Liver (tissue), 9 donors: ENCODE measurements around the gene AZGP1. TPM values are rescaled to one million over a fixed set of nuclear protein-coding genes. Genes with fewer than 3 reads are reported as not detected.

Experiments
- DNase-seq: peaks from one replicate; pipeline ENCODE4 v3.0.0-alpha.2; 2017; ENCODE audit warnings: low spot score
- H3K27ac ChIP-seq, 2 donors: one replicate each; pipeline ENCODE4 v1.7.0; 2013; ENCODE audit warnings: inconsistent platforms in 2 of 2, low read length in 2 of 2, control low read depth in 1 of 2, low read depth in 1 of 2, mild to moderate bottlenecking in 1 of 2
- H3K27me3 ChIP-seq, 4 donors: one replicate each; pipeline versions ENCODE4 v1.6.1 to v1.7.0; 2013; ENCODE audit warnings: low read length in 3 of 4, inconsistent platforms in 1 of 4, mild to moderate bottlenecking in 1 of 4, moderate library complexity in 1 of 4; ENCODE audit not compliant: control insufficient read depth in 4 of 4, insufficient read depth in 4 of 4
- H3K36me3 ChIP-seq, 4 donors: one replicate each; pipeline versions ENCODE4 v1.6.1 to v1.7.0; 2013; ENCODE audit warnings: low read length in 3 of 4, mild to moderate bottlenecking in 3 of 4, low read depth in 1 of 4, moderate library complexity in 1 of 4; ENCODE audit not compliant: control insufficient read depth in 4 of 4, insufficient read depth in 3 of 4
- H3K4me1 ChIP-seq, 4 donors: one replicate each; pipeline versions ENCODE4 v1.6.1 to v1.7.0; 2013; ENCODE audit warnings: low read length in 3 of 4, mild to moderate bottlenecking in 3 of 4, moderate library complexity in 1 of 4; ENCODE audit not compliant: control insufficient read depth in 4 of 4, insufficient read depth in 4 of 4
- H3K4me3 ChIP-seq, 3 donors: one replicate each; pipeline versions ENCODE4 v1.6.1 to v1.7.0; 2013; ENCODE audit warnings: low read length in 3 of 3, control low read depth in 1 of 3, low read depth in 1 of 3, mild to moderate bottlenecking in 1 of 3
- H3K9ac ChIP-seq, 2 donors: one replicate each; pipeline ENCODE4 v1.7.0; 2013; ENCODE audit warnings: low read length in 2 of 2, mild to moderate bottlenecking in 2 of 2, moderate library complexity in 2 of 2, control low read depth in 1 of 2, low read depth in 1 of 2
- H3K9me3 ChIP-seq, 4 donors: one replicate each; pipeline versions ENCODE4 v1.6.1 to v1.7.0; 2013; ENCODE audit warnings: low read length in 3 of 4; ENCODE audit not compliant: control insufficient read depth in 4 of 4
- FOXA2 ChIP-seq: IDR thresholded peaks from 2 replicates; pipeline ENCODE4 v1.6.1; 2016; ENCODE audit warnings: antibody characterized with exemption
- GABPA ChIP-seq, 2 donors: IDR thresholded peaks in 1 of 2; conservative IDR thresholded peaks in 1 of 2; 2 replicates each; pipeline ENCODE4 v1.6.1; 2016; ENCODE audit warnings: antibody characterized with exemption in 2 of 2, mild to moderate bottlenecking in 1 of 2, moderate library complexity in 1 of 2
- HNF4A ChIP-seq, 2 donors: conservative IDR thresholded peaks; 2 replicates each; pipeline ENCODE4 v1.6.1; 2016; ENCODE audit warnings: antibody characterized with exemption in 2 of 2, mild to moderate bottlenecking in 2 of 2
- JUND ChIP-seq, 2 donors: IDR thresholded peaks; 2 replicates each; pipeline ENCODE4 v1.6.1; 2016; ENCODE audit warnings: antibody characterized with exemption in 2 of 2
- NR2F2 ChIP-seq: IDR thresholded peaks from 2 replicates; pipeline ENCODE4 v1.6.1; 2016; ENCODE audit warnings: antibody characterized with exemption
- RAD21 ChIP-seq, 2 donors: IDR thresholded peaks; 2 replicates each; pipeline ENCODE4 v1.6.1; 2016; ENCODE audit warnings: antibody characterized with exemption in 2 of 2, mild to moderate bottlenecking in 2 of 2
- REST ChIP-seq: IDR thresholded peaks from 2 replicates; pipeline ENCODE4 v1.6.1; 2016; ENCODE audit warnings: antibody characterized with exemption, mild to moderate bottlenecking
- RXRA ChIP-seq, 2 donors: IDR thresholded peaks; 2 replicates each; pipeline ENCODE4 v1.6.1; 2017 to 2018; ENCODE audit warnings: antibody characterized with exemption in 2 of 2, mild to moderate bottlenecking in 1 of 2
- SP1 ChIP-seq: IDR thresholded peaks from 2 replicates; pipeline ENCODE4 v1.6.1; 2018; ENCODE audit warnings: antibody characterized with exemption, mild to moderate bottlenecking
- TAF1 ChIP-seq: conservative IDR thresholded peaks from 2 replicates; pipeline ENCODE4 v1.6.1; 2016; ENCODE audit warnings: antibody characterized with exemption, mild to moderate bottlenecking
- YY1 ChIP-seq: IDR thresholded peaks from 2 replicates; pipeline ENCODE4 v1.6.1; 2016; ENCODE audit warnings: antibody characterized with exemption, mild to moderate bottlenecking
- WGBS: extraction: QIAGEN DNeasy Blood & Tissue Kit; methylation state at CpG from one replicate; pipeline ENCODE4 v1.1.7; 2013; 5-methylcytosine and 5-hydroxymethylcytosine counted together
- polyA plus RNA-seq, 2 donors: library from polyadenylated mRNA; stranded (reverse) in 1 of 2; unstranded in 1 of 2; fragments of 200-250 nt in 1 of 2; fragments of >200 nt in 1 of 2; fragmentation: Nextera tagmentation in 1 of 2; extraction: Ambion mirVana in 1 of 2; gene quantifications; one replicate each; pipeline versions ENCODE4 v1.2.1 to v1.2.3, GENCODE V29; 2013 to 2015
- total RNA-seq, 2 donors: library from RNA; depleted of rRNA; stranded (reverse); fragments of >200 nt; gene quantifications; one replicate each; pipeline ENCODE4 v1.2.3, GENCODE V29; 2014
- TF ChIP-seq, protein P1 (sequence below): fragments of 150-350 bp; IDR thresholded peaks from 2 replicates; pipeline ENCODE4 v1.5.1; 2017; ENCODE audit warnings: improper control_type of control experiment, low read depth, low read length; ENCODE audit not compliant: missing input control
- TF ChIP-seq, protein P2 (sequence below): IDR thresholded peaks from 2 replicates; pipeline ENCODE4 v1.6.1; 2016; ENCODE audit warnings: antibody characterized with exemption
- TF ChIP-seq, protein P3 (sequence below): IDR thresholded peaks from 2 replicates; pipeline ENCODE4 v1.6.1; 2016; ENCODE audit warnings: antibody characterized with exemption
- donor health status: healthy.
- donor health status: healthy.
- donor health status: healthy.
- donor health status: healthy.
- donor health status: healthy.

AZGP1 gene
- total and polyA plus RNA-seq, 4 donors, result 99.5 to 2,721 (median 1,150) TPM

DNA sequence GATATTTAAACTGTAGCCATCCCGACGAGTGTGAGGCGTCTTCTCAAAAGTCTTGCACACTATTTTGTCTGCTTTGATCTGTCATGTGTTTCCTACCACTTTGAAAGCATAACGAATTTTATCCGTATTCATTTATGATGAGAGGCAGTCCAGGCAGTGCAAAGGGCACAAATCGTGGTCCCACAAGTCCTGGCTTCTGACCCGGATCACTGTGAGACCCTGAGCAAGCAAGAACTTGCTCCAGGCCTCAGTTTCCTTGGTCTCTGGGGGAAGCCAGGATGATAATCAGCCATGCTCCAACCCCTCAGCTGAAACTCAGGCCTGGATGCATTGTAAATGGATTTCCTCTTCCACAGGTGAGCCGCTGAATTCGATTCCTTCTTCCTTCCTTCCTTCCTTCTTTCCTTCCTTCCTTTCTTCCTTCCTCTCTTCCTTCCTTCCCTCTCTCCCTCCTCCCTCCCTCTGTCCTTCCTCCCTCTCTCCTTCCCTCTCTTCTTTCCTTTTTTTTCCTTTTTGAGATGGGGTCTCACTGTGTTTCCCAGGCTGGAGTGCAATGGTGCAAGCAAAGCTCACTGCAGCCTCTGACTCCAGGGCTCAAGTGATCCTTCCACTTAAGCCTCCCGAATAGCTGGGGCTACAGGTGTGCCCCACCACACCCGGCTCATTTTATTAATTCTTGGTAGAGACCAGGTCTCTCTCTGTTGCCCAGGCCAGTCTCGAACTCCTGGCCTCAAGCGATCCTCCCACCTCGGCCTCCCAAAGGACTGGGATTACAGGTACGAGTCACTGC, 21.1 kb upstream of the AZGP1 start:
- peak overlapping the region; percentile 72 for H3K9ac ChIP-seq
- WGBS, result 60% methylated on average over 15 of the region's 15 CpGs
- H3K9me3 ChIP-seq, result no peaks in the 10 kb centered on the region
- H3K36me3 ChIP-seq, result no peaks in the 10 kb centered on the region
- peak overlapping the region in 2 of 3 donors; percentile 33 to 41 for H3K4me3 ChIP-seq
- no peak for TF ChIP-seq NR2F2
- no peak for TF ChIP-seq HNF4A (conservative IDR thresholded peaks at IDR 0.05)
- TF ChIP-seq, protein P1, sequence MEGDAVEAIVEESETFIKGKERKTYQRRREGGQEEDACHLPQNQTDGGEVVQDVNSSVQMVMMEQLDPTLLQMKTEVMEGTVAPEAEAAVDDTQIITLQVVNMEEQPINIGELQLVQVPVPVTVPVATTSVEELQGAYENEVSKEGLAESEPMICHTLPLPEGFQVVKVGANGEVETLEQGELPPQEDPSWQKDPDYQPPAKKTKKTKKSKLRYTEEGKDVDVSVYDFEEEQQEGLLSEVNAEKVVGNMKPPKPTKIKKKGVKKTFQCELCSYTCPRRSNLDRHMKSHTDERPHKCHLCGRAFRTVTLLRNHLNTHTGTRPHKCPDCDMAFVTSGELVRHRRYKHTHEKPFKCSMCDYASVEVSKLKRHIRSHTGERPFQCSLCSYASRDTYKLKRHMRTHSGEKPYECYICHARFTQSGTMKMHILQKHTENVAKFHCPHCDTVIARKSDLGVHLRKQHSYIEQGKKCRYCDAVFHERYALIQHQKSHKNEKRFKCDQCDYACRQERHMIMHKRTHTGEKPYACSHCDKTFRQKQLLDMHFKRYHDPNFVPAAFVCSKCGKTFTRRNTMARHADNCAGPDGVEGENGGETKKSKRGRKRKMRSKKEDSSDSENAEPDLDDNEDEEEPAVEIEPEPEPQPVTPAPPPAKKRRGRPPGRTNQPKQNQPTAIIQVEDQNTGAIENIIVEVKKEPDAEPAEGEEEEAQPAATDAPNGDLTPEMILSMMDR, result no peak
- TF ChIP-seq FOXA2, result no peak
- TF ChIP-seq JUND (IDR thresholded peaks at IDR 0.05), result no peak
- no peak for TF ChIP-seq SP1
- no peak for TF ChIP-seq RXRA (IDR thresholded peaks at IDR 0.05)
- TF ChIP-seq GABPA (IDR thresholded peaks at IDR 0.05 in 1 of 2, conservative IDR thresholded peaks at IDR 0.05 in 1 of 2), result no peak
- no peak for TF ChIP-seq TAF1
- DNase-seq, result no peak
- H3K27me3 ChIP-seq, result no peaks in the 10 kb centered on the region
- peaks cover 18 to 59% (median 44%) of the 10 kb centered on the region in 4 donors for H3K4me1 ChIP-seq
- H3K27ac ChIP-seq, result peak overlapping the region; percentile 95 to 96

DNA sequence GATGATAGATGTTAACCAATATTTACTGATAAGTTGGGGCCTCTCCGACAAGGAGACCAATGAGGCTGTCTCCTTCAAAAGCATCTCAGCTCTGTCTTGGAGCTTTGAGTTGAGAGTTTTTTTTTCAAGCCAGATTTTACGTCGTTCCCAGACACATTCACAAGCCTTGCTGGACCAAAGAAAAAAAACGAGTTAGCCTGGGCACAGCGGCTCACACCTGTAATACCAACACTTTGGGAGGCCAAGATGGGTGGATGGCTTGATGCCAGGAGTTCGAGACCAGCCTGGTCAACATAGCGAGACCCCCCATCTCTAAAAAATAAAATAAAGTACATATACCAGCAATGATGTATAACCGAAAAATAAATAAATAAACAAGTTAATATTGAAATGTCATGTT, 19.0 kb upstream of the AZGP1 start:
- no peak for DNase-seq
- no peaks in the 10 kb centered on the region for H3K9me3 ChIP-seq
- TF ChIP-seq SP1, result no peak
- TF ChIP-seq, protein P1, result no peak
- TF ChIP-seq RAD21 (IDR thresholded peaks at IDR 0.05), result no peak
- TF ChIP-seq YY1, result no peak
- no peak for TF ChIP-seq NR2F2
- no peak for TF ChIP-seq FOXA2
- TF ChIP-seq, protein P2, sequence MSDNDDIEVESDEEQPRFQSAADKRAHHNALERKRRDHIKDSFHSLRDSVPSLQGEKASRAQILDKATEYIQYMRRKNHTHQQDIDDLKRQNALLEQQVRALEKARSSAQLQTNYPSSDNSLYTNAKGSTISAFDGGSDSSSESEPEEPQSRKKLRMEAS, result no peak
- no peak for TF ChIP-seq REST
- TF ChIP-seq, protein P3, sequence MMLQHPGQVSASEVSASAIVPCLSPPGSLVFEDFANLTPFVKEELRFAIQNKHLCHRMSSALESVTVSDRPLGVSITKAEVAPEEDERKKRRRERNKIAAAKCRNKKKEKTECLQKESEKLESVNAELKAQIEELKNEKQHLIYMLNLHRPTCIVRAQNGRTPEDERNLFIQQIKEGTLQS, result no peak
- TF ChIP-seq HNF4A (conservative IDR thresholded peaks at IDR 0.05), result no peak
- no peak for TF ChIP-seq TAF1
- H3K27ac ChIP-seq, result no peak overlapping the region
- H3K4me1 ChIP-seq, result peaks cover 9 to 62% (median 45%) of the 10 kb centered on the region in 4 donors
- no peaks in the 10 kb centered on the region for H3K27me3 ChIP-seq
- H3K4me3 ChIP-seq, result no peak overlapping the region
- no peaks in the 10 kb centered on the region for H3K36me3 ChIP-seq
- no peak overlapping the region for H3K9ac ChIP-seq
- 81% methylated on average over 8 of the region's 8 CpGs for WGBS
